ENCODE data around the gene BCHE. TPM values are rescaled to one million over a fixed set of nuclear protein-coding genes. Genes with fewer than 3 reads are reported as not detected.

Gene BCHE
- total and polyA plus RNA-seq, 2 experiments from 2014 or later, result 4.1 to 9.5 TPM

GRCh38 chr3:165744025-165744424 is 93.2 kb downstream of the BCHE start:
- H3K9me2 ChIP-seq (replicated peaks; ENCODE audit: insufficient read depth), result no peaks in the 10 kb centered on the region
- H3K36me3 ChIP-seq (replicated peaks; ENCODE audit: insufficient read depth, low read depth), result no peaks in the 10 kb centered on the region
- peak; percentile 28 for DNase-seq (ENCODE audit: low spot score)
- no peak overlapping the region for H3K4me3 ChIP-seq
- no peaks in the 10 kb centered on the region for H3K9me3 ChIP-seq (ENCODE audit: low read depth)
- no peak for TF ChIP-seq EZH2 (IDR thresholded peaks at IDR 0.05; ENCODE audit: borderline replicate concordance)
- no peak for TF ChIP-seq CTCF (IDR thresholded peaks at IDR 0.05; ENCODE audit: poor library complexity)
- TF ChIP-seq EZH2phosphoT487 (IDR thresholded peaks at IDR 0.05; ENCODE audit: low read depth, severe bottlenecking, unreplicated experiment), result no peak
- H3K4me1 ChIP-seq (ENCODE audit: insufficient read depth), result no peaks in the 10 kb centered on the region
- WGBS (ENCODE audit: low lambda C conversion rate, missing lambda C conversion rate), result 74% methylated on average over 3 of the region's 3 CpGs
- peak overlapping the region; percentile 49 for H3K27ac ChIP-seq
- no peaks in the 10 kb centered on the region for H3K27me3 ChIP-seq
- no peaks in the 10 kb centered on the region for H4K20me1 ChIP-seq (ENCODE audit: insufficient read depth, poor library complexity, severe bottlenecking)
- no peaks in the 10 kb centered on the region for H3K79me2 ChIP-seq
- no peak overlapping the region for H2AFZ ChIP-seq
- no peak overlapping the region for H3K4me2 ChIP-seq

- Histone ChIP-seq H4K20me1 (ENCODE audit: insufficient read depth, poor library complexity, severe bottlenecking) (no peaks in the 10 kb centered on the region), H3K9me3 (ENCODE audit: low read depth) (no peaks in the 10 kb centered on the region), H3K27me3 (no peaks in the 10 kb centered on the region), H3K4me3 (no peak overlapping the region), H2AFZ (no peak overlapping the region), H3K4me2 (no peak overlapping the region), H3K27ac (no peak overlapping the region), H3K79me2 (no peaks in the 10 kb centered on the region), H3K4me1 (ENCODE audit: insufficient read depth) (no peaks in the 10 kb centered on the region), H3K36me3 (replicated peaks; ENCODE audit: insufficient read depth, low read depth) (no peaks in the 10 kb centered on the region), H3K9me2 (replicated peaks; ENCODE audit: insufficient read depth) (no peaks in the 10 kb centered on the region)
- TF ChIP-seq CTCF (IDR thresholded peaks at IDR 0.05; ENCODE audit: poor library complexity), result no peak
- no peak for TF ChIP-seq EZH2phosphoT487 (IDR thresholded peaks at IDR 0.05; ENCODE audit: low read depth, severe bottlenecking, unreplicated experiment)
- TF ChIP-seq EZH2 (IDR thresholded peaks at IDR 0.05; ENCODE audit: borderline replicate concordance), result no peak
- no peak for DNase-seq (ENCODE audit: low spot score)
These were observed 94.9 kb downstream of the BCHE start for GRCh38 chr3:165742351-165742750.

- 58% methylated on average over 4 of the region's 4 CpGs for WGBS (ENCODE audit: low lambda C conversion rate, missing lambda C conversion rate)
- Histone ChIP-seq H3K4me2 (no peak overlapping the region), H3K27me3 (no peaks in the 10 kb centered on the region), H4K20me1 (ENCODE audit: insufficient read depth, poor library complexity, severe bottlenecking) (no peaks in the 10 kb centered on the region), H3K4me3 (no peak overlapping the region), H3K4me1 (ENCODE audit: insufficient read depth) (no peaks in the 10 kb centered on the region), H3K27ac (no peak overlapping the region), H3K79me2 (no peaks in the 10 kb centered on the region), H2AFZ (no peak overlapping the region), H3K36me3 (replicated peaks; ENCODE audit: insufficient read depth, low read depth) (no peaks in the 10 kb centered on the region), H3K9me2 (replicated peaks; ENCODE audit: insufficient read depth) (no peaks in the 10 kb centered on the region), H3K9me3 (ENCODE audit: low read depth) (no peaks in the 10 kb centered on the region)
- TF ChIP-seq EZH2 (IDR thresholded peaks at IDR 0.05; ENCODE audit: borderline replicate concordance) (no peak), CTCF (IDR thresholded peaks at IDR 0.05; ENCODE audit: poor library complexity) (no peak), EZH2phosphoT487 (IDR thresholded peaks at IDR 0.05; ENCODE audit: low read depth, severe bottlenecking, unreplicated experiment) (no peak)
- DNase-seq (ENCODE audit: low spot score), result no peak
These were observed 107.5 kb downstream of the BCHE start for GRCh38 chr3:165729756-165730155.

GRCh38 chr3:165728924-165729323 is 108.3 kb downstream of the BCHE start:
- H3K9me3 ChIP-seq (ENCODE audit: low read depth), result no peaks in the 10 kb centered on the region
- 89% methylated on average over 5 of the region's 5 CpGs for WGBS (ENCODE audit: low lambda C conversion rate, missing lambda C conversion rate)
- no peak overlapping the region for H3K4me2 ChIP-seq
- H3K9me2 ChIP-seq (replicated peaks; ENCODE audit: insufficient read depth), result no peaks in the 10 kb centered on the region
- H4K20me1 ChIP-seq (ENCODE audit: insufficient read depth, poor library complexity, severe bottlenecking), result no peaks in the 10 kb centered on the region
- no peak overlapping the region for H3K27ac ChIP-seq
- H3K79me2 ChIP-seq, result no peaks in the 10 kb centered on the region
- H3K4me3 ChIP-seq, result no peak overlapping the region
- H3K36me3 ChIP-seq (replicated peaks; ENCODE audit: insufficient read depth, low read depth), result no peaks in the 10 kb centered on the region
- no peak overlapping the region for H2AFZ ChIP-seq
- H3K27me3 ChIP-seq, result no peaks in the 10 kb centered on the region
- no peak for DNase-seq (ENCODE audit: low spot score)
- TF ChIP-seq CTCF (IDR thresholded peaks at IDR 0.05; ENCODE audit: poor library complexity) (no peak), EZH2 (IDR thresholded peaks at IDR 0.05; ENCODE audit: borderline replicate concordance) (no peak), EZH2phosphoT487 (IDR thresholded peaks at IDR 0.05; ENCODE audit: low read depth, severe bottlenecking, unreplicated experiment) (no peak)
- H3K4me1 ChIP-seq (ENCODE audit: insufficient read depth), result no peaks in the 10 kb centered on the region

All from hepatocyte (in vitro differentiated cells).